Loucy (cell line): Measurements from ENCODE around the gene ARF1.

ENCODE experiments used
- H2AFZ ChIP-seq: fragments of 200-600 bp; sonication (generic); 2 replicates; pipeline ENCODE4 v1.6.0; 2016; ENCODE audit warnings: antibody characterized with exemption, mild to moderate bottlenecking, low read length, moderate library complexity
- H3F3A ChIP-seq: fragments of 200-600 bp; 2 replicates; pipeline ENCODE4 v1.6.0; 2016; ENCODE audit warnings: antibody characterized with exemption, low read depth, mild to moderate bottlenecking
- H3K27me3 ChIP-seq: fragments of 200-600 bp; sonication (generic); 2 replicates; pipeline ENCODE4 v1.6.1; 2014; ENCODE audit warnings: low read length, mild to moderate bottlenecking; ENCODE audit not compliant: insufficient read depth, poor library complexity, severe bottlenecking
- H3K36me3 ChIP-seq: fragments of 200-600 bp; sonication (generic); 2 replicates; pipeline ENCODE4 v1.6.1; 2016; ENCODE audit warnings: low read length; ENCODE audit not compliant: insufficient read depth
- H3K4me1 ChIP-seq: fragments of 200-600 bp; sonication (generic); 2 replicates; pipeline ENCODE4 v1.5.1; 2014; ENCODE audit warnings: low read length, mild to moderate bottlenecking; ENCODE audit not compliant: insufficient read depth, poor library complexity, severe bottlenecking
- H3K4me2 ChIP-seq: fragments of 200-600 bp; sonication (generic); 2 replicates; pipeline ENCODE4 v1.6.0; 2014; ENCODE audit warnings: antibody characterized with exemption, low read length, low read depth, mild to moderate bottlenecking; ENCODE audit not compliant: poor library complexity, severe bottlenecking
- H3K4me3 ChIP-seq: fragments of 200-600 bp; sonication (generic); 2 replicates; pipeline ENCODE4 v1.5.1; 2014; ENCODE audit warnings: low read length, mild to moderate bottlenecking, mixed read lengths; ENCODE audit not compliant: poor library complexity, severe bottlenecking
- H3K79me2 ChIP-seq: fragments of 200-600 bp; sonication (generic); 2 replicates; pipeline ENCODE4 v1.6.1; 2014; ENCODE audit warnings: low read length; ENCODE audit not compliant: insufficient read depth
- H3K9ac ChIP-seq: fragments of 200-600 bp; sonication (generic); 2 replicates; pipeline ENCODE4 v1.6.0; 2014; ENCODE audit warnings: mild to moderate bottlenecking, low read depth, low read length, moderate library complexity; ENCODE audit not compliant: poor library complexity, severe bottlenecking
- H3K9me2 ChIP-seq: fragments of 200-600 bp; sonication (generic); replicated peaks from 2 replicates; pipeline ENCODE4 v1.6.1; 2016; ENCODE audit warnings: low read depth, low read length, mixed read lengths
- H3K9me3 ChIP-seq: fragments of 200-600 bp; sonication (generic); 2 replicates; pipeline ENCODE4 v1.6.1; 2014; ENCODE audit warnings: mild to moderate bottlenecking, antibody characterized with exemption, low read length, low read depth; ENCODE audit not compliant: insufficient read depth
- H4K20me1 ChIP-seq: fragments of 200-600 bp; sonication (generic); 2 replicates; pipeline ENCODE4 v1.6.0; 2014; ENCODE audit warnings: antibody characterized with exemption, low read length, mild to moderate bottlenecking; ENCODE audit not compliant: insufficient read depth, poor library complexity, severe bottlenecking
- EZH2phosphoT487 ChIP-seq: fragments of 200-600 bp; IDR thresholded peaks from 2 replicates; pipeline ENCODE4 v1.6.1; 2018; ENCODE audit warnings: antibody characterized with exemption, mild to moderate bottlenecking, moderate library complexity, borderline replicate concordance
- TF ChIP-seq, protein P1 (sequence below): fragments of 200-600 bp; sonication (generic); conservative IDR thresholded peaks from 2 replicates; pipeline ENCODE4 v1.5.1; 2014; ENCODE audit warnings: mild to moderate bottlenecking, antibody characterized with exemption, low read length

Gene ARF1

DNA sequence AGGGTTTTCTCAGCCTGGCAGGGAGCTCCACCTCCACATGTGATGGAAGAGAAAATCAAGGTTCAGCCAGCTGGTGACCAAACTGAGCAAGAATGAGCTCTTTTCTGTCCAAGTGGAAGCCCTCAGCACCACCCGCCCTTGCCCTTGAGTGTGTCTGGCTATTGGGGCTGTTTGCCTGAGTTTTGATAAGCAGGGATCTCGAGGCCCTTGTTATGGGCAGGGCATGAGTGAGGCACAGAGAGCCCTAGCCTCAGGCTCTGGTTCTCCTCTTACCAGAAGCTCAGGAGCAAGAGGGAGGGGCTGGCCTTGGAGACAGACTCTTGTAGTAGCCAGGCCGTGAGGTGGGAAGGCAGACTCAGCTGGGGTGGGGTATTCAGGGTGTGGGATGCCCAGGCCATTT lies 37.5 kb upstream of the ARF1 start:
- no peaks in the 10 kb centered on the region for H3K79me2 ChIP-seq
- H3K9me3 ChIP-seq = peaks cover 3% of the 10 kb centered on the region; the same call in 1 of the 2 replicates
- no peaks in the 10 kb centered on the region for H3F3A ChIP-seq
- no peaks in the 10 kb centered on the region for H3K27me3 ChIP-seq
- TF ChIP-seq, protein P1, sequence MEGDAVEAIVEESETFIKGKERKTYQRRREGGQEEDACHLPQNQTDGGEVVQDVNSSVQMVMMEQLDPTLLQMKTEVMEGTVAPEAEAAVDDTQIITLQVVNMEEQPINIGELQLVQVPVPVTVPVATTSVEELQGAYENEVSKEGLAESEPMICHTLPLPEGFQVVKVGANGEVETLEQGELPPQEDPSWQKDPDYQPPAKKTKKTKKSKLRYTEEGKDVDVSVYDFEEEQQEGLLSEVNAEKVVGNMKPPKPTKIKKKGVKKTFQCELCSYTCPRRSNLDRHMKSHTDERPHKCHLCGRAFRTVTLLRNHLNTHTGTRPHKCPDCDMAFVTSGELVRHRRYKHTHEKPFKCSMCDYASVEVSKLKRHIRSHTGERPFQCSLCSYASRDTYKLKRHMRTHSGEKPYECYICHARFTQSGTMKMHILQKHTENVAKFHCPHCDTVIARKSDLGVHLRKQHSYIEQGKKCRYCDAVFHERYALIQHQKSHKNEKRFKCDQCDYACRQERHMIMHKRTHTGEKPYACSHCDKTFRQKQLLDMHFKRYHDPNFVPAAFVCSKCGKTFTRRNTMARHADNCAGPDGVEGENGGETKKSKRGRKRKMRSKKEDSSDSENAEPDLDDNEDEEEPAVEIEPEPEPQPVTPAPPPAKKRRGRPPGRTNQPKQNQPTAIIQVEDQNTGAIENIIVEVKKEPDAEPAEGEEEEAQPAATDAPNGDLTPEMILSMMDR = no peak
- TF ChIP-seq EZH2phosphoT487 = no peak
- no peak overlapping the region for H3K4me3 ChIP-seq
- H2AFZ ChIP-seq = no peak overlapping the region
- H3K4me1 ChIP-seq = no peaks in the 10 kb centered on the region
- no peak overlapping the region for H3K4me2 ChIP-seq
- H3K9me2 ChIP-seq = no peaks in the 10 kb centered on the region
- no peaks in the 10 kb centered on the region for H4K20me1 ChIP-seq
- H3K9ac ChIP-seq = no peak overlapping the region
- no peaks in the 10 kb centered on the region for H3K36me3 ChIP-seq

DNA sequence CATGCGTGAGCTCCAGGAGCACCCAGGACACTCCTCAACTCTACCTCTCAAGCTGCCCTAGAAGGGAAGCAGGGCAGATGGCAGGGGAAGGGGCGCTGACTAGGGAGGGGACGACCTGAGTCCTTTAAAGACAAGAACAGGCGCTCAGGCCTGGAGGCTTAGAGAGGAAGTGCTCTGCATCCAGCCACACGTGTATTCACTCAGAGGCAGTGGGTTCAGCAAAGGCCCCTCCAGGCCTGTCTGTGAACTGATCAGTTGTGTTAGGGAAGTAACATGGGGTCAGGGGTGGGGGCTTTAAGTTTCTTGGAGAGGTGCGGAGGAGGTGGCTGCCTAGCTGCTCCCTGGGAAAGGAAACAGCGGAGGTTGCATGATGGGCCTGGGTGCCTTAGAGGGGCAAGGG lies 37.1 kb upstream of the ARF1 start:
- H2AFZ ChIP-seq = no peak overlapping the region
- H4K20me1 ChIP-seq = no peaks in the 10 kb centered on the region
- H3F3A ChIP-seq = no peaks in the 10 kb centered on the region
- no peaks in the 10 kb centered on the region for H3K9me2 ChIP-seq
- no peak overlapping the region for H3K4me2 ChIP-seq
- H3K4me3 ChIP-seq = no peak overlapping the region
- no peaks in the 10 kb centered on the region for H3K4me1 ChIP-seq
- no peaks in the 10 kb centered on the region for H3K27me3 ChIP-seq
- no peaks in the 10 kb centered on the region for H3K36me3 ChIP-seq
- TF ChIP-seq, protein P1 = no peak
- TF ChIP-seq EZH2phosphoT487 = no peak
- H3K79me2 ChIP-seq = no peaks in the 10 kb centered on the region
- H3K9ac ChIP-seq = no peak overlapping the region
- H3K9me3 ChIP-seq = peaks cover 3% of the 10 kb centered on the region; the same call in 1 of the 2 replicates

DNA sequence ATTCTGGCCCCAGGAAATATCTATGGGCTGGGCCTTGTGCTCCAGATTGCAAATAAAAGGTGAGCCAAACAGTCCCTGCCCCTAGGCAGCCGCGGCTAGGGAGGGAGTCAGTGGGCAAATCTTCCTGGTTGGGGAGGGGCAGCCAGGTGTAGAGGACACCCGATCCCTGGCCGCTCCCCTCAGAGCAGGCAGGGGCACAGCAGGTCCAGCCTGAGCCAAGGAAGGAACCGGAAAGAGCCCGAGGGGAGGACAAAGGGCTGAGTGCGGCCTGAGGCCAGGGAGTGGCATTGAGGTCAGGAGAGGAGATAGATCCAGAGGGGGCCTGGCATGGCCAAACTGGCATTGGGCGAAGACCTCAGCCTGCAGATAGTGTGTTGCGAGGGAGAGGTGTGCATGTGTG lies 36.6 kb upstream of the ARF1 start:
- peaks cover 3% of the 10 kb centered on the region; the same call in 1 of the 2 replicates for H3K9me3 ChIP-seq
- H3K9me2 ChIP-seq = no peaks in the 10 kb centered on the region
- H3K4me3 ChIP-seq = no peak overlapping the region
- H3K27me3 ChIP-seq = no peaks in the 10 kb centered on the region
- no peaks in the 10 kb centered on the region for H3K4me1 ChIP-seq
- no peak for TF ChIP-seq EZH2phosphoT487
- TF ChIP-seq, protein P1 = no peak
- H3F3A ChIP-seq = no peaks in the 10 kb centered on the region
- H2AFZ ChIP-seq = no peak overlapping the region
- no peaks in the 10 kb centered on the region for H4K20me1 ChIP-seq
- H3K4me2 ChIP-seq = no peak overlapping the region
- no peaks in the 10 kb centered on the region for H3K79me2 ChIP-seq
- no peaks in the 10 kb centered on the region for H3K36me3 ChIP-seq
- H3K9ac ChIP-seq = no peak overlapping the region
